HT-29 (cell line): Measurements from ENCODE around the gene CDK14. TPM values are rescaled to one million over a fixed set of nuclear protein-coding genes. Genes with fewer than 3 reads are reported as not detected.

Source experiments
- DNase-seq: peaks from one replicate; pipeline ENCODE4 v3.0.0-alpha.2; 2015; ENCODE audit warnings: low spot score
- total RNA-seq: library from RNA; depleted of rRNA; stranded (reverse); fragments of >200 nt; shearing (Covaris generic); gene quantifications from 2 replicates; pipeline ENCODE4 v1.2.3, GENCODE V29; 2014

The CDK14 gene
- total RNA-seq, 1 experiment from 2014 or later: 0.61 TPM

GRCh38 chr7:91086200-91086599 is 490.1 kb downstream of the CDK14 start:
- DNase-seq: no peak

- no peak for DNase-seq
Observed at GRCh38 chr7:91088156-91088555, 492.0 kb downstream of the CDK14 start.

DNA sequence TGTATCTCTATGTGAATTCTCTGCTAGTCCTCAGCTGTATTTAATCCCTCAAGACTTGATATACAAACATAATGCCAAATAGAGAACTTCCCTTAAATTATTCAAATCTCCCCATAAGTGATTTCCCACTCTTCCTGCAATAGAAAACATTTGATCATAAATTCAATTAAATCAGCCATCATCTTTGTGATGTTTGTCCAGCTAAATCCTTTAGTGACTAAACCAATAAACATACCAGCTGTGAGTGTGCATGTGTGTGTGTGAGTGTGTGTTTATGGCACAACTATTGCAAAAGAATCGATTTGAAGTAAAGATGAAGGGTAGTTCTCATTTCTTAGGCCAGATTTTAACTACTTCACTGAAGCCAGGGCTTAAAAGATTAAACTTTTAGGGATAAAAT is 492.6 kb downstream of the CDK14 start:
- no peak for DNase-seq

DNA sequence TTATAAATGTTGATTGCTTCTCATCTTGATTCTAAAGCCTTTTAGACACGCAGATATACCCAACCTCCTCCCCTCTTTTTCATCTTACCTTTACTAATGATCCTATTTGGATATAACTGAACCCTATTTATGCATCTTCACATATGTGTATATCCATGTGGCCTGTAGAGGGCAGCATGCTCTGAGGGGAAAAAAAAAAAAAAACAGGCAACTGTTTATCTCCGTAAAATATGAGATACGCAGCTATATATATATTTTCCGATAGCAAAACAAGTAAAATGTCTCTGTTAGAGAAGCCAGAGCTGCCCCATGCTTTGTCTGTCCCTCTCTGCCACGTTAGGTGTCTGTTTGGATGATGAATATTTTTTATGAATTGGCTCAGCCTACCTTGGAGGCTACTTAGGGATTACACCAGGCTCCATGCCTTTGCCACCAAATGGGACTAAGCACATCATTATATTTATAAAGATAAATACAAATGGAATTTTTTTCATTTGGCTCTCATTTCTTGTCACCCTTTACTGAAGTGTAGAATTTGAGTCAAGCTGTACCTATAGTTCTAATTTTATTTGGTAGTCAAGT is 493.4 kb downstream of the CDK14 start:
- peak; percentile 39 for DNase-seq

GRCh38 chr7:91090684-91091083 is 494.6 kb downstream of the CDK14 start:
- DNase-seq: no peak

DNA sequence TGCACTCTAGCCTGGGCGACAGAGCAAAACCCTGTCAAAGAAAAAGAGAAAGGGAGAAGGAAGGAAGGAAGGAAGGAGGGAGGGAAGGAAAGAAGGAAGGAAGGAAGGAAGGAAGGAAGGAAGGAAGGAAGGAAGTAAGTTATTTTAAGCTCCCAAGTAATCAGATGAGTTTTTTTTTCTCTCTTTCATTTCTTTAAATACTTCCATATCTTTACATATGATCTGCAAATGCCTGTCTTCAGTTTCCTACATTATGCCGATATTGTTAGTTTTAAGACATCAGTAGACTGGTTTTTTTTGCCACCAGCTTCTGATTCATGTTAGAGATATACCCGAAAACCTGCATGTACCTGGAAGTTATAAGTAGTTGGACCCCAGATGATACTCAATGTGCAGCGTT is 495.5 kb downstream of the CDK14 start:
- no peak for DNase-seq

GRCh38 chr7:91093181-91093580 is 497.1 kb downstream of the CDK14 start:
- no peak for DNase-seq

DNA sequence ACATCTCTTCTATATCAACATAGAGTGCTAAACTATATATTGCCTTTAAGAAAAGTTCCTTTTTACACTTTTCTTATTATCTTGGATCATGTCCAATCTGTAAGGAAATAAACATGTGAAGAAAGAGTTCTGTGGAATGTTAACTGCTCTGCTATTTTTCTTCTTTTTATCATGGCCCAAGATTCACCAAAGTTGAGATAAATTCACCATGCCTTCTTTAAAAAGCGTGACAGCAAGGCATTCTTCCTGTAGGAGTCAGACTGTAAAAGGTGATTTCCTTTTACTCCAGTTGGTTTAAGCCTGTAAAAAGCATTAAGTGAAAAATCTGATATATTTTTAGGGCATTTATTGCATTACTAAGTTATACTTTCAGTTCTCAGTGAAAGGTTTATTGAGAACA is 502.4 kb downstream of the CDK14 start:
- DNase-seq: no peak

DNA sequence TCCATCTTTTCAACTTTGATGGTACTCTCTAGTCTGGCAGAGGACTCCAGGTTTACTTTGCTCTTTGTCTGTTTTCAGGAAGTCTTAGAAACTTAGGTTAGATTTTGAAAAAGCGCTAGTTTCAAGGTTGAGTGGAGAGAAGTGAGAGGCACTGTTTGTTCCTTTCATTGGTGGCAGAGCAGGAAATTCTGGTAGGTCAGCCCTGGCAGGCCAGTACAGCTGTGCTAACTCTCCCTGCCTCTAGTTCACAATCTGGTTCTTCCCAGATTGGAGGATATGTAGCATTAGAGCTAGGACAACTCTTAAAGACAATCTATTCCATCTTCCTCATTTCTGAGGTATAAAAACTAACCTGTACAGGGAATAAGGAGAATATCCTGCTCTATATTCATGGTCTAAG is 507.2 kb downstream of the CDK14 start:
- DNase-seq: no peak

GRCh38 chr7:91107460-91107859 is 511.3 kb downstream of the CDK14 start:
- no peak for DNase-seq

DNA sequence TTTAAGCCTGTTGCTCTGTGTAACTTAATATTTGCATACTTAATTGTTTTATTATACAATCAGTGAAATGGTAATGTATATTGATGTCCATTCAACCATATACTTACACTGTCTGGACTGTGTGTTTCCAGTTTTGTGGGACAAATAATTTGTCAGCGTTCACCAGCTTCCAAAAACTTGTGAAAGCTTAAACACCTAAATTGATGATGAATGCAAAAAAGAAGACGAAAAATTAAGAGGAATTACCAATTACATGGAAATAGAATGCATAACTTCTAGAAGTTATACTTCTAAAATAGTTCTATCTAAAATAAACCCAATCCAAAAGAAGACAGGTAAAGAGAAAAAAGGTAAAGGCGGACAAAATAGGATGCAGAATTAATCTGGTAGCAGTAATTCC is 513.1 kb downstream of the CDK14 start:
- no peak for DNase-seq

- DNase-seq: no peak
Observed at GRCh38 chr7:91112902-91113341, 516.8 kb downstream of the CDK14 start.

DNA sequence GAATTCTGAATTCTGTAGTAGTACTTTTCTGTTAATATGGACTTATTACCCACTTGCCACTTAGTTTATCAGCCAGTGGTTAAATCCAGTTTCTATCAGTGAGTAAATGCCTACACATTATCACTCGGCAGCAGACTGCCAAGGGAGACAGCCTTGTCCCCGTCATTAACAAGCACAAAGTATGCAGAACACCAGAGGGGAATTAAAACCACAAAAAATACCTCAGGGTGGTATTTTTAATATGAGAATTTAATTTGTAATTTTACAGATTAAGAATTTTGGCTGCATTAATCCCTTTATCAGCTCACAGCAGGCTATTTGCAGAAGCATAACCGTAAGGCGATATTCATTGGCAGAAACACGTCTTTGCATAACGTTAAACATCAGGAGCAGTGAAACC is 518.1 kb downstream of the CDK14 start:
- DNase-seq: no peak

DNA sequence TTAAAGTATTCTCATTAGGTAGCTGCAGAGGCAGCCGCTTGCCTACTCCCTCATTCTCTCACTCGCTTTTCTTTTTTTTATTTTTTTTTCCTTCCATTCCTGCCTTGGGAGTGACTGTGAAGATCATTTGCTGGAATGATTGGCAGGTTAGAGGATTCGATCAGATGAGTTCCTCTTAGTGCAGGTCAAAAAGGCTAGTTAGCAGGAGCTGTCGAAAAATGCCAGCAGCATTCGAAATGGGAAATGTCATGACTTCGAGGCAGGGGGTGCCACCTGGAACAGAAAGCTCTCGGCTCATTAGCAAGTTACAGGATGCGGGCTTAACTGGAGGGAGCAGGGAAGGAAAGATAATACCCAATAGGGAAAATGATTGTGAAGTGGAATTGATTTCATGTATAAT is 530.6 kb downstream of the CDK14 start:
- DNase-seq: no peak

- no peak for DNase-seq
Observed at GRCh38 chr7:91127325-91127724, 531.2 kb downstream of the CDK14 start.

DNA sequence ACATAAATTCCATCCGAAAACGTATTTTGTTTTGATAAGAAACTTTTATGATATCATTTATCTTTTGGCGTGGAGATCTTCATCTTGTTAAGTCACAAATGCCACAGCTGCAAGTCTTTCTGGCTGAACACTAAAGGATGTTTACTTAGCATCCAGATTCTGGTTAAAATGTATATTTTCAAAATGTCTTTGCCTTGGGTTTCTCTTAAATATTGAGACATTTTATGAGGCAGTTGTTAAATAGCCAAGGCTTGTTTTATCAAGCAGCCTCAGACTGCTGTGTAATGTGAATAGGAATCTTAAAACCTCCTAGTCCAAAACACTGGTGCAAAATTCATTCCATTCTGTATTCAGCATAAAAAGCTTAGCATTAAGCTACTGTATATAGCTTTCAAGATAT is 531.8 kb downstream of the CDK14 start:
- no peak for DNase-seq

DNA sequence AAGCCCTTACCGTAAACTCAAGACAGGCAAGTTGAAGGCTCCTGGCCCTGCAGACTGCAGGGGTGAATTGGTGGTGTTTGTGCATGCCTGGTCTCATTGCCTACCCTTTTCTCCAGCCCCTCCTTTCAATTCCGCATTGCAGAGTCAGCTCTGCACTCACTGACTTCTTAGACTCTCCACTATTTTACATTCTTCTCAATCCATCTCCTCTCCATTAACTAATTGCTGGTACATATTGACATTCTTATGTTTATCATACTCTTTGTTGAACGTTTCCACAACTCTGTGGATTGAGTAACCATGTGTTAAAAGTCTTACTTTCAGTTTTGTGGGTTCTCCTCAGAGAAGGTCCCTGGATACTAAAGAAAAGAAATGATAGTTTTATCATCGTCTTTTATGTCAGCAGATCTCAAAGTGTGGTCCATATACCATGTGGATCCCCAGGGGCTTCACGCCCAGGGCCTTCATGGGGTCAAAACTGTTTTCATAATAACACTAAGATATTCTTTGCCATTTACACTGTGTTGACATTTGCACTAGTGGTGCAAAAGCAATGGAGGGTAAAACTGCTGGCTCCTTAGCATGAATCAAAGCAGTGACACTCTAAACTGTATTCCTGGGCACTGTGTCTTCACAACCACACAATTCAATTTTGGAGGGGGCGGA is 532.7 kb downstream of the CDK14 start:
- DNase-seq: no peak

- DNase-seq: no peak
Observed at GRCh38 chr7:91135300-91135699, 539.2 kb downstream of the CDK14 start.

- DNase-seq: no peak
Observed at GRCh38 chr7:91135703-91136430, 539.7 kb downstream of the CDK14 start.

DNA sequence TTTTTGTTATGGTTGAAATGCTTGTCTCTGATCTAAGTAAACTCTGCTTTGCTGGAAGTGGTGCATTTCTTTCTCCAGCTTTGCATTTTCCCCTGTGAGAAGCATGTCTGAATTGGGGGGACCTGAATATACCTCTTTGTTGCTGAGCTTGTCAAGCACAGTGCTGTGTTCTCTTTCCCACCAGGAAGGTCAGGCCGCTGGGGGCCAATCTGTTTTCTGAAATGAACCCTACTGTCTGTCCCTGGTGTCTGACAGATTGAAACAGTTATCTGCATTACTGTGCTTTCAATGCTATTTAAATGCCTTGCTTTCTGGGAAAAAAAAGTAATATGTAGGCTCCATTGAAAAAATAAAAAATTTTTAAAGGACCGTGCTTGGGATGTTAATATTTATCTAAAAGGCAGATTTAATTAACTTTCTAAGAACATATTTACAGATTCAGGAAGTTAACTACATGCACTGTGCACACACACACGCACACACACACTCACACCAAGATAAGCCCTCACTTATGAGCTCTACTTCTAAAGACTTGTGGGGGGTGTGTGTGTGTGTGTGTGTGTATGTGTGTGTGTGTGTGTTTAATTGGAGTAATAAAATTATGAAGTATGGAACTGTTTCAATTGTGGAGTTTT is 541.1 kb downstream of the CDK14 start:
- no peak for DNase-seq

- no peak for DNase-seq
Observed at GRCh38 chr7:91137788-91138368, 541.8 kb downstream of the CDK14 start.

DNA sequence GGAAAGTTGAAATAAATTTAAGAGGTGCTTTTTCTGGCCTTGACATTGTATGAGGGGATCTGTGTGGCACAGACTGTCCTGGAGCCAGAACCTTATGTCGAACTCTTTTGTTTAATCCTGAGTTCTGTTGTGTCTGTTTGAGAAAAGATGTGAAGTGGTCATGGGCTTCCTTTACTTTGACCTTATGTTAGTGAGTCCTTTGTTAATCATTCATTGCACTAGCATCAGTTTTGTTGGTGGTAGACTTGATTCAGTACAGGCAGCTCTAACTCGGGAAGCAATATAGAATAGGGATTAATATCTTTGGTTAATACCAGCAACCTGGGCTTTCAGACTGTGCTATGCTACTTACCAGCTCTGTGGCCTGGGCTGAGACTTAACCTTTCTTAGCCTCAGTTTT is 544.2 kb downstream of the CDK14 start:
- no peak for DNase-seq
